WTC11 (cell line): ENCODE data around the gene RAB35. TPM values are rescaled to one million over a fixed set of nuclear protein-coding genes. Genes with fewer than 3 reads are reported as not detected.
A peak's percentile ranks its signal among the peaks of the same experiment; 100 is the strongest.

Experiments
- ATAC-seq: fragments of 200-7000 bp; cut with Tn5 transposase; 2 replicates; pipeline ENCODE4 v1.10.0; 2021; ENCODE audit warnings: mild to moderate bottlenecking, moderate library complexity
- CTCF ChIA-PET: fragments of 300-600 bp; sonication (Branson Sonifier 250); formaldehyde crosslinking; loops from one replicate; lab custom pipeline; 2021; ENCODE audit warnings: antibody characterized with exemption; lab: Charles Lee
- POLR2A ChIA-PET: fragments of 350-600 bp; sonication (Branson Sonifier 250); formaldehyde crosslinking; loops from one replicate; lab custom pipeline; 2021; ENCODE audit warnings: antibody characterized with exemption; lab: Charles Lee
- DNase-seq: peaks from one replicate; pipeline ENCODE4 v3.0.0; 2021; ENCODE audit warnings: low spot score
- H3K27ac Mint-ChIP-seq: 2 replicates; pipeline ENCODE4 v1.8.0; 2021; ENCODE audit warnings: mixed read lengths
- H3K27me3 Mint-ChIP-seq: 2 replicates; pipeline ENCODE4 v1.8.0; 2021; ENCODE audit warnings: low read depth, mild to moderate bottlenecking, moderate library complexity, mixed read lengths
- H3K36me3 Mint-ChIP-seq: 2 replicates; pipeline ENCODE4 v1.8.0; 2021; ENCODE audit warnings: mixed read lengths
- H3K4me1 Mint-ChIP-seq: 2 replicates; pipeline ENCODE4 v1.8.0; 2022; ENCODE audit warnings: mixed read lengths
- H3K4me3 Mint-ChIP-seq: 2 replicates; pipeline ENCODE4 v1.8.0; 2021; ENCODE audit warnings: mild to moderate bottlenecking, moderate library complexity, mixed read lengths
- H3K9me3 Mint-ChIP-seq: 2 replicates; pipeline ENCODE4 v1.8.0; 2021; ENCODE audit warnings: mixed read lengths
- ESRRA ChIP-seq: sonication (generic); formaldehyde crosslinking; IDR thresholded peaks from 2 replicates; pipeline ENCODE4 v1.8.1; 2022; ENCODE audit warnings: mild to moderate bottlenecking, missing genetic modification reagents, borderline replicate concordance
- GABPB1 ChIP-seq: sonication (generic); formaldehyde crosslinking; IDR thresholded peaks from 2 replicates; pipeline ENCODE4 v1.8.1; 2023; ENCODE audit warnings: mild to moderate bottlenecking, missing genetic modification reagents
- IRF2 ChIP-seq: sonication (generic); formaldehyde crosslinking; IDR thresholded peaks from 2 replicates; pipeline ENCODE4 v1.8.0; 2022; ENCODE audit warnings: low read depth, missing genetic modification reagents, borderline replicate concordance
- KAT7 ChIP-seq: sonication (generic); formaldehyde crosslinking; IDR thresholded peaks from 2 replicates; pipeline ENCODE4 v1.8.1; 2023; ENCODE audit warnings: missing genetic modification reagents, mild to moderate bottlenecking, borderline replicate concordance
- MXD4 ChIP-seq: fragments of 250-450 bp; sonication (Bioruptor Pico); IDR thresholded peaks from 2 replicates; pipeline ENCODE4 v1.8.0; 2021; ENCODE audit warnings: mild to moderate bottlenecking, moderate library complexity, borderline replicate concordance
- OVOL2 ChIP-seq: fragments of 250-450 bp; sonication (Bioruptor Pico); IDR thresholded peaks from 2 replicates; pipeline ENCODE4 v1.9.0; 2021; ENCODE audit warnings: mild to moderate bottlenecking, borderline replicate concordance
- ZNF317 ChIP-seq: sonication (generic); formaldehyde crosslinking; IDR thresholded peaks from 2 replicates; pipeline ENCODE4 v1.8.1; 2023; ENCODE audit warnings: low read depth, mild to moderate bottlenecking, moderate library complexity, missing genetic modification reagents, borderline replicate concordance
- total RNA-seq: library from RNA; stranded (reverse); gene quantifications from 3 replicates; pipeline ENCODE4 v1.2.3, GENCODE V29; 2021
- TF ChIP-seq, protein P1 (sequence below): fragments of 250-450 bp; sonication (Bioruptor Pico); IDR thresholded peaks from 2 replicates; pipeline ENCODE4 v1.9.0; 2021; ENCODE audit warnings: mild to moderate bottlenecking, borderline replicate concordance
- TF ChIP-seq, protein P2 (sequence below): sonication (generic); formaldehyde crosslinking; IDR thresholded peaks from 2 replicates; pipeline ENCODE4 v1.8.1; 2022; ENCODE audit warnings: mild to moderate bottlenecking, missing genetic modification reagents, moderate library complexity, borderline replicate concordance
- TF ChIP-seq, protein P3 (sequence below): sonication (generic); formaldehyde crosslinking; IDR thresholded peaks from 2 replicates; pipeline ENCODE4 v1.8.1; 2023; ENCODE audit warnings: mild to moderate bottlenecking, missing genetic modification reagents, moderate library complexity
- TF ChIP-seq, protein P4 (sequence below): fragments of 250-450 bp; sonication (Bioruptor Pico); IDR thresholded peaks from 2 replicates; pipeline ENCODE4 v1.9.0; 2021; ENCODE audit warnings: mild to moderate bottlenecking
- TF ChIP-seq, protein P5 (sequence below): sonication (generic); formaldehyde crosslinking; IDR thresholded peaks from 2 replicates; pipeline ENCODE4 v1.8.0; 2023; ENCODE audit warnings: missing genetic modification reagents

Gene RAB35
- total RNA-seq, 1 experiment from 2014 or later, result 44.5 TPM

DNA sequence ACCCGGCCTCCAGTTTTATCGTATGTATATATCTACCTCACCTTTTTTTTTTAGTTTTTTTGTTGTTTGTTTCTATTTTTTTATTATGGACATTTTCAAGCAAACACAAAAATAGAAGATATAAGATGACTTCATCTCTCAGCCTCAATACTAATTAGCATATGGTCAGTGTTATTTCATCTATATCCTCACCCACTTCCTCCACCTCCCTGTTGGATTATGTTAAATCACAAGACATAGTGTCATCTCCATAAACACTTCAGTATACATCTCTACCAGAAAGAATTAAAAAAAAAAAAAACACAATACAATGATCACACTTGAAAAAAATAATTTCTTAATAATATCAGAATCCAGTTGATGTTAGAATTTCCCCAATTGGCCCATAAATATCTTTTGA is 34.9 kb downstream of the RAB35 start (continued):
- TF ChIP-seq, protein P1, sequence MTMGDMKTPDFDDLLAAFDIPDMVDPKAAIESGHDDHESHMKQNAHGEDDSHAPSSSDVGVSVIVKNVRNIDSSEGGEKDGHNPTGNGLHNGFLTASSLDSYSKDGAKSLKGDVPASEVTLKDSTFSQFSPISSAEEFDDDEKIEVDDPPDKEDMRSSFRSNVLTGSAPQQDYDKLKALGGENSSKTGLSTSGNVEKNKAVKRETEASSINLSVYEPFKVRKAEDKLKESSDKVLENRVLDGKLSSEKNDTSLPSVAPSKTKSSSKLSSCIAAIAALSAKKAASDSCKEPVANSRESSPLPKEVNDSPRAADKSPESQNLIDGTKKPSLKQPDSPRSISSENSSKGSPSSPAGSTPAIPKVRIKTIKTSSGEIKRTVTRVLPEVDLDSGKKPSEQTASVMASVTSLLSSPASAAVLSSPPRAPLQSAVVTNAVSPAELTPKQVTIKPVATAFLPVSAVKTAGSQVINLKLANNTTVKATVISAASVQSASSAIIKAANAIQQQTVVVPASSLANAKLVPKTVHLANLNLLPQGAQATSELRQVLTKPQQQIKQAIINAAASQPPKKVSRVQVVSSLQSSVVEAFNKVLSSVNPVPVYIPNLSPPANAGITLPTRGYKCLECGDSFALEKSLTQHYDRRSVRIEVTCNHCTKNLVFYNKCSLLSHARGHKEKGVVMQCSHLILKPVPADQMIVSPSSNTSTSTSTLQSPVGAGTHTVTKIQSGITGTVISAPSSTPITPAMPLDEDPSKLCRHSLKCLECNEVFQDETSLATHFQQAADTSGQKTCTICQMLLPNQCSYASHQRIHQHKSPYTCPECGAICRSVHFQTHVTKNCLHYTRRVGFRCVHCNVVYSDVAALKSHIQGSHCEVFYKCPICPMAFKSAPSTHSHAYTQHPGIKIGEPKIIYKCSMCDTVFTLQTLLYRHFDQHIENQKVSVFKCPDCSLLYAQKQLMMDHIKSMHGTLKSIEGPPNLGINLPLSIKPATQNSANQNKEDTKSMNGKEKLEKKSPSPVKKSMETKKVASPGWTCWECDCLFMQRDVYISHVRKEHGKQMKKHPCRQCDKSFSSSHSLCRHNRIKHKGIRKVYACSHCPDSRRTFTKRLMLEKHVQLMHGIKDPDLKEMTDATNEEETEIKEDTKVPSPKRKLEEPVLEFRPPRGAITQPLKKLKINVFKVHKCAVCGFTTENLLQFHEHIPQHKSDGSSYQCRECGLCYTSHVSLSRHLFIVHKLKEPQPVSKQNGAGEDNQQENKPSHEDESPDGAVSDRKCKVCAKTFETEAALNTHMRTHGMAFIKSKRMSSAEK, result no peak
- TF ChIP-seq KAT7 (CRISPR knock-in tag), result no peak

DNA sequence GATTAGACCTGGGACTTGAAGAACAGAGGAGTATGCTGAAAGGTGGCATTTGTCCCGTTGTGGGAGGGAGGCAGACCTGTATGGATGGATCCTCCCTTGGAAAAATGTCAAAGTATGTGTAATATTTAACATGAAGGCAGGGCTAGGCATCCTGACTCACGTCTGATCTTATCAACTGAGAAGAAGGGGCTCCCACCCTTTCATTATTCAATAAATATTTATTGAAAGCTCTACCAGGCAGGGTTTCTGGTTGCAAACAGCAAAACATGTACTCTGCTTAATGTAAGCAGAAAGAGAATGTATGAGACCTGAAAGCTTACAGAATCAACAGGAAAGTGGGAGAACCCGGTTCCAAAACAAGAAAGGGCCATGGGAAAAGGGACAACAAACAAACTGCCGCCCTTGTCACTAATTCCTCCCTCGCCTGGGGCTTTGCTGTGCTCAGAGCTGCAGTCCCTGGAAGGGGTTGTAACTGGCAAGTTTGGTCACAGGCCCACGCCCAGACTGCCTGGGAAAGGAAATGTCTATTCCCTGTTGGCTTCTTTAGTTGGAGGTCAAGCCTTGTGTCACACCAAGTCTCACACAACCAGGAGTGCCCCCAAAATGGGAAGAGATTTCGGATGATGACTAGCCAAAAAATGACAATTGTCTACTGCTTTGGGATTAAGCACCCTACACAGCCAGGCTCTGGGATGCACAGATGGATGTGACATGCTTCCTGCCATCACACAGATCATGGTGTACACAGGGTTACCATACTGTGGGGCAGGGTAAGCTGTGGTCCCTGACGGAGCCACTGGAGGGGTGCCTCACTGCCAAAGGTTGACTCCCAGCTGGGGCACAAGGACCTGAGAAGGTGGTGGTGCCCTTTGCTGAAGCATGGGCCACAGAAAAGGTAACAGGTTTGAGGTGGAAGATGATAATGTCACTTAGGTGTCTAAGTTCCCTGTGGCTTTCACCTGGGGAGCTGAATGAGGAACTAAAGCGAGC is 36.8 kb downstream of the RAB35 start:
- TF ChIP-seq IRF2 (CRISPR knock-in tag), result no peak
- Mint-ChIP-seq H3K27me3 (no peaks in the 10 kb centered on the region), H3K27ac (no peak overlapping the region), H3K9me3 (no peaks in the 10 kb centered on the region), H3K36me3 (peaks cover 12% of the 10 kb centered on the region), H3K4me1 (0 out of 2 replicates have a peak, but pooled peaks cover 9% of the 10 kb centered on the region), H3K4me3 (no peak overlapping the region)
- DNase-seq, result no peak
- ChIA-PET CTCF (interaction anchor here (2.4 kb wide), 1 partner anchor 7 kb away, joined by 9 read pairs; no protein-coding TSS in a partner anchor), POLR2A (interaction anchor here (0.6 kb wide), 1 partner anchor 299 kb away, joined by 3 read pairs; no protein-coding TSS in a partner anchor)
- no peak for ATAC-seq

DNA sequence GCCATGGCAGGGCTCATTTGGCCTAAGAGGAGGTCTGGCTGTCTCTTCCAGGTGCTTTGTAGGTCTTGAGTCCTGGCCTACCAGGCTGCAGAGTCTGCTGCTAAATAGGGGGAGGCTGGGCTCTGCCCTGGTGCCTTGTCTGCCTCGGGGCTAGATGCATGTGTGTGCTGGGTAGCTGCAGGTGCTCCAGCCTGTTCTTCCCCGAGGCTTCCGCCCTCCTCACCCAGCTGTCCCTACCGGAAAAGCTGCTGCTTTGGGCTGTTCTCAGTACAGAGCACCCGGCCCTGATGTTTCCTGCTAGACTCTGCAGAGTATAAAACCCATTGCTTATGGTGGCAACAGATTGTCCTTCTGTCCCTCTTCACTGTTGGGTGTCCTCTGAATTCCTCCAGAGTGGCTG is 37.7 kb downstream of the RAB35 start:
- DNase-seq (no peak), ATAC-seq (peak; percentile 22; the same call in 1 of the 2 replicates)
- CTCF ChIA-PET, result interaction anchor here (0.7 to 2.4 kb wide), 2 partner anchors 8 to 288 kb away, joined by 4 to 9 read pairs; no protein-coding TSS in a partner anchor
- POLR2A ChIA-PET, result interaction anchor here (0.6 kb wide), 1 partner anchor 299 kb away, joined by 3 read pairs; no protein-coding TSS in a partner anchor
- H3K4me1 Mint-ChIP-seq, result 0 out of 2 replicates have a peak, but pooled peaks cover 6% of the 10 kb centered on the region
- H3K27me3 Mint-ChIP-seq, result no peaks in the 10 kb centered on the region
- TF ChIP-seq, protein P2, sequence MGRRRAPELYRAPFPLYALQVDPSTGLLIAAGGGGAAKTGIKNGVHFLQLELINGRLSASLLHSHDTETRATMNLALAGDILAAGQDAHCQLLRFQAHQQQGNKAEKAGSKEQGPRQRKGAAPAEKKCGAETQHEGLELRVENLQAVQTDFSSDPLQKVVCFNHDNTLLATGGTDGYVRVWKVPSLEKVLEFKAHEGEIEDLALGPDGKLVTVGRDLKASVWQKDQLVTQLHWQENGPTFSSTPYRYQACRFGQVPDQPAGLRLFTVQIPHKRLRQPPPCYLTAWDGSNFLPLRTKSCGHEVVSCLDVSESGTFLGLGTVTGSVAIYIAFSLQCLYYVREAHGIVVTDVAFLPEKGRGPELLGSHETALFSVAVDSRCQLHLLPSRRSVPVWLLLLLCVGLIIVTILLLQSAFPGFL (CRISPR knock-in tag), result no peak
- TF ChIP-seq, protein P3, sequence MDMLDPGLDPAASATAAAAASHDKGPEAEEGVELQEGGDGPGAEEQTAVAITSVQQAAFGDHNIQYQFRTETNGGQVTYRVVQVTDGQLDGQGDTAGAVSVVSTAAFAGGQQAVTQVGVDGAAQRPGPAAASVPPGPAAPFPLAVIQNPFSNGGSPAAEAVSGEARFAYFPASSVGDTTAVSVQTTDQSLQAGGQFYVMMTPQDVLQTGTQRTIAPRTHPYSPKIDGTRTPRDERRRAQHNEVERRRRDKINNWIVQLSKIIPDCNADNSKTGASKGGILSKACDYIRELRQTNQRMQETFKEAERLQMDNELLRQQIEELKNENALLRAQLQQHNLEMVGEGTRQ, result no peak
- TF ChIP-seq MXD4, result no peak
- no peak for TF ChIP-seq GABPB1
- no peak for TF ChIP-seq ZNF317 (CRISPR knock-in tag)
- no peak for TF ChIP-seq OVOL2
- TF ChIP-seq ESRRA (CRISPR knock-in tag), result no peak
- TF ChIP-seq, protein P4, sequence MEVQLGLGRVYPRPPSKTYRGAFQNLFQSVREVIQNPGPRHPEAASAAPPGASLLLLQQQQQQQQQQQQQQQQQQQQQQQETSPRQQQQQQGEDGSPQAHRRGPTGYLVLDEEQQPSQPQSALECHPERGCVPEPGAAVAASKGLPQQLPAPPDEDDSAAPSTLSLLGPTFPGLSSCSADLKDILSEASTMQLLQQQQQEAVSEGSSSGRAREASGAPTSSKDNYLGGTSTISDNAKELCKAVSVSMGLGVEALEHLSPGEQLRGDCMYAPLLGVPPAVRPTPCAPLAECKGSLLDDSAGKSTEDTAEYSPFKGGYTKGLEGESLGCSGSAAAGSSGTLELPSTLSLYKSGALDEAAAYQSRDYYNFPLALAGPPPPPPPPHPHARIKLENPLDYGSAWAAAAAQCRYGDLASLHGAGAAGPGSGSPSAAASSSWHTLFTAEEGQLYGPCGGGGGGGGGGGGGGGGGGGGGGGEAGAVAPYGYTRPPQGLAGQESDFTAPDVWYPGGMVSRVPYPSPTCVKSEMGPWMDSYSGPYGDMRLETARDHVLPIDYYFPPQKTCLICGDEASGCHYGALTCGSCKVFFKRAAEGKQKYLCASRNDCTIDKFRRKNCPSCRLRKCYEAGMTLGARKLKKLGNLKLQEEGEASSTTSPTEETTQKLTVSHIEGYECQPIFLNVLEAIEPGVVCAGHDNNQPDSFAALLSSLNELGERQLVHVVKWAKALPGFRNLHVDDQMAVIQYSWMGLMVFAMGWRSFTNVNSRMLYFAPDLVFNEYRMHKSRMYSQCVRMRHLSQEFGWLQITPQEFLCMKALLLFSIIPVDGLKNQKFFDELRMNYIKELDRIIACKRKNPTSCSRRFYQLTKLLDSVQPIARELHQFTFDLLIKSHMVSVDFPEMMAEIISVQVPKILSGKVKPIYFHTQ (CRISPR knock-in tag), result no peak
- TF ChIP-seq, protein P5, sequence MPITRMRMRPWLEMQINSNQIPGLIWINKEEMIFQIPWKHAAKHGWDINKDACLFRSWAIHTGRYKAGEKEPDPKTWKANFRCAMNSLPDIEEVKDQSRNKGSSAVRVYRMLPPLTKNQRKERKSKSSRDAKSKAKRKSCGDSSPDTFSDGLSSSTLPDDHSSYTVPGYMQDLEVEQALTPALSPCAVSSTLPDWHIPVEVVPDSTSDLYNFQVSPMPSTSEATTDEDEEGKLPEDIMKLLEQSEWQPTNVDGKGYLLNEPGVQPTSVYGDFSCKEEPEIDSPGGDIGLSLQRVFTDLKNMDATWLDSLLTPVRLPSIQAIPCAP, result no peak
- no peak overlapping the region for H3K4me3 Mint-ChIP-seq
- H3K27ac Mint-ChIP-seq, result no peak overlapping the region
- H3K36me3 Mint-ChIP-seq, result peaks cover 9% of the 10 kb centered on the region
- H3K9me3 Mint-ChIP-seq, result no peaks in the 10 kb centered on the region
